Measurements from ENCODE around the gene TMEM161A. TPM values are rescaled to one million over a fixed set of nuclear protein-coding genes. Genes with fewer than 3 reads are reported as not detected.

TMEM161A gene
- total RNA-seq, 2 donors from 2014 or later, result 56.1 to 66.6 TPM

DNA sequence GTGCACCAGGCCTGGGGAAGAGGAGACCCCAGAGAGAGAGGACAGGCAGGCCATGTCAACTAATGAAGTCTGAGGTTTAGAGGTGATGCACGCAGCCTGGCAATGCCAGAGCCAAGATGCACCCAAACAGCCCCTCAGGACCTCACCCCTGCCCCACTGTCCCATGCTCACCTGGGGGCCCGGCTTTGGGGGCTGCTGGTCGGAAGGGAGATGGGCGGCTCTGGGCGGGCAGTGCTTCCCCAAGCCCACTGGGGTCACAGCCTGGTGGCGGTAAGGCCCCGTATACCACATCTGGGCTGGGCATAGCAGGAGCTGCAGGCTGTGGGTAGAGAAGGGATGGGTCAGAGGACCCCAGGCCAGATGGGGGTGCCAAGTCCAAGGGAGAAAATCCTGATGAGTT lies 8.6 kb upstream of the TMEM161A start:
- no peak overlapping the region for H3K27ac Mint-ChIP-seq
- H3K9me3 Mint-ChIP-seq, result no peaks in the 10 kb centered on the region
- WGBS, 2 experiments (ENCODE audit: insufficient coverage in 1 of 2, insufficient read length in 1 of 2), result 91% methylated on average over 7 of the region's 7 CpGs; no CpG with 5 or more reads in 1 of the 2 experiments
- no peaks in the 10 kb centered on the region for H3K4me1 Mint-ChIP-seq
- H3K27me3 ChIP-seq (ENCODE audit: control insufficient read depth, insufficient read depth, low read length, poor library complexity, severe bottlenecking), result no peaks in the 10 kb centered on the region
- H3K9me3 ChIP-seq (ENCODE audit: control insufficient read depth, low read length), result no peaks in the 10 kb centered on the region
- H3K27me3 Mint-ChIP-seq (ENCODE audit: insufficient read depth), result peaks cover 11% of the 10 kb centered on the region
- no peak overlapping the region for H3K4me3 Mint-ChIP-seq
- H3K4me1 ChIP-seq (ENCODE audit: control insufficient read depth, insufficient read depth, low read length), result no peaks in the 10 kb centered on the region
- peaks cover 4% of the 10 kb centered on the region for H3K36me3 Mint-ChIP-seq (ENCODE audit: low read depth)
- H3K9ac ChIP-seq (ENCODE audit: extremely low read depth, low read length, poor library complexity, severe bottlenecking), result no peak overlapping the region
- H3K4me3 ChIP-seq (ENCODE audit: low read length), result no peak overlapping the region
- no peak overlapping the region for H3K27ac ChIP-seq (ENCODE audit: low read depth, low read length)
- DNase-seq, result peak; percentile 33
- TF ChIP-seq, protein P1, sequence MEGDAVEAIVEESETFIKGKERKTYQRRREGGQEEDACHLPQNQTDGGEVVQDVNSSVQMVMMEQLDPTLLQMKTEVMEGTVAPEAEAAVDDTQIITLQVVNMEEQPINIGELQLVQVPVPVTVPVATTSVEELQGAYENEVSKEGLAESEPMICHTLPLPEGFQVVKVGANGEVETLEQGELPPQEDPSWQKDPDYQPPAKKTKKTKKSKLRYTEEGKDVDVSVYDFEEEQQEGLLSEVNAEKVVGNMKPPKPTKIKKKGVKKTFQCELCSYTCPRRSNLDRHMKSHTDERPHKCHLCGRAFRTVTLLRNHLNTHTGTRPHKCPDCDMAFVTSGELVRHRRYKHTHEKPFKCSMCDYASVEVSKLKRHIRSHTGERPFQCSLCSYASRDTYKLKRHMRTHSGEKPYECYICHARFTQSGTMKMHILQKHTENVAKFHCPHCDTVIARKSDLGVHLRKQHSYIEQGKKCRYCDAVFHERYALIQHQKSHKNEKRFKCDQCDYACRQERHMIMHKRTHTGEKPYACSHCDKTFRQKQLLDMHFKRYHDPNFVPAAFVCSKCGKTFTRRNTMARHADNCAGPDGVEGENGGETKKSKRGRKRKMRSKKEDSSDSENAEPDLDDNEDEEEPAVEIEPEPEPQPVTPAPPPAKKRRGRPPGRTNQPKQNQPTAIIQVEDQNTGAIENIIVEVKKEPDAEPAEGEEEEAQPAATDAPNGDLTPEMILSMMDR (conservative IDR thresholded peaks at IDR 0.05), result no peak
- no peaks in the 10 kb centered on the region for H3K36me3 ChIP-seq (ENCODE audit: control insufficient read depth, insufficient read depth, low read length)

DNA sequence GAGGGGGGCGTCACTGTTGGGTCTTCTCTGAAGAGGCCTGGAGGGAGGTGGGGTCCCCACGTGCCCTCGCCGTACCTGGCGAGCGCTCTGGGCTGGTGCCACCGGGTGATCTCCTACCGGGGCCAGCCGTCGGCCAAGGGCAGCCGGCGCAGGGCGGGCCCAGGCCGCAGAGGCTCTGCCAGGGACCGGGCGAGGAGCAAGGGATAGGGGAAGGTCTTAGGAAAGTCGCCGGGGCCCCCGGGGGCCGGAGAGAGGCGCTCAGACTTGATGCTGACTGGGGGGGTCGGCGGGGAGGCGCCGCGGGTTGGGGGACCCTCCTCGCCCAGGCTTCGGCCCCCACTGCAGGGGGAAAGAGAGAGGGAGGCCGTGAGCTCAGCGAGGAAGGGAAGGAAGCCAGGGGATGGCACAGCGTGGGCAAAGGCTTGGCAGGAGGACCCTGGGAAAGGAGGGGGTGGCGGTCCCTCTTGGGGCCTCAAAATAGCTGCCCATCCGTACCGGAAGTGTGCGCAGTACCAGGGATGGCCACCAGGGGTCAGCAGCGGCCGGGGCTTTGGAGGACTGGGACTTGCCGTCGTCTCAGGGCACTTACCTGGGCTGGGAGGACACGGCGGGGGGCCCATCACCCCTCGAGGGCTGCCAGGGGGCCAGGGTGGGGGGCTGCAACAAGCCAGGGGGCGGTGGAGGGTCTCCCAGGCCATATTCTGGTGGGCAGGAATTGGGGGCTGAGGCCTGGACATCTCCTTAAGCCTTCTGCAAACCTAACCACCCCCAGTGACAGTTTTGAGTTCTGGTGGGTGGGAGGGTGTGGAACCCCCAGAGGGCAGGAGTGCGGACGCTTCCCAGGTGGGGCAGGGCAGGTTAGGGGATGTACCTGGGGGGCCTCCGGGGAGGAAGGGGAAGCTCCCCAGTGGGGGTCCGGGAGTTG lies 7.7 kb upstream of the TMEM161A start:
- TF ChIP-seq, protein P1 (conservative IDR thresholded peaks at IDR 0.05), result peak; percentile 93
- 53 to 60% methylated on average over 18 to 45 of the region's 47 CpGs for WGBS, 2 experiments (ENCODE audit: insufficient coverage in 1 of 2, insufficient read length in 1 of 2)
- Mint-ChIP-seq H3K4me3 (no peak overlapping the region), H3K27me3 (ENCODE audit: insufficient read depth) (peaks cover 13% of the 10 kb centered on the region), H3K27ac (no peak overlapping the region), H3K9me3 (no peaks in the 10 kb centered on the region), H3K4me1 (no peaks in the 10 kb centered on the region), H3K36me3 (ENCODE audit: low read depth) (peaks cover 4% of the 10 kb centered on the region)
- Histone ChIP-seq H3K9ac (ENCODE audit: extremely low read depth, low read length, poor library complexity, severe bottlenecking) (no peak overlapping the region), H3K4me1 (ENCODE audit: control insufficient read depth, insufficient read depth, low read length) (no peaks in the 10 kb centered on the region), H3K9me3 (ENCODE audit: control insufficient read depth, low read length) (no peaks in the 10 kb centered on the region), H3K36me3 (ENCODE audit: control insufficient read depth, insufficient read depth, low read length) (no peaks in the 10 kb centered on the region), H3K27ac (ENCODE audit: low read depth, low read length) (no peak overlapping the region), H3K27me3 (ENCODE audit: control insufficient read depth, insufficient read depth, low read length, poor library complexity, severe bottlenecking) (peaks cover 1% of the 10 kb centered on the region), H3K4me3 (ENCODE audit: low read length) (no peak overlapping the region)
- peak; percentile 97 for DNase-seq

DNA sequence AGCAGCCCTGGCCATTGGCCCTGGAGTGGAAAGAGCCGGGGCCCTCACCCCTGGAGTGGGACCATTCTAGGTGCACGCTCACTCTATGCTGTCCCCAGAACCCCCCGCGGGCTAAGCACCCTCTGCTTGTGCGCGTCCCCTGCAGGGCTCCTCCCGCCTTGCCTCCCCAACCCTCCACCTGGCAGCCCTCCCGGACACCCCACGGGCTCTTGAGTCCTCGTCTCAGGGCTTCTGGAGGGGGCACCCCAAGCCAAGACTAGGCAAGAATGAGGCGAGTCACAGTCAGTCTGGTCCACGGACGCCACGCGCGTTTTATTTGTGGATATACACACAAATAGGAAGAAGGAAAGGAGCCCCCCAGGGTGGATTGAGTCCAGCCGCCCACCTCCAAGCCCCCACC lies 7.0 kb upstream of the TMEM161A start:
- H3K36me3 Mint-ChIP-seq (ENCODE audit: low read depth), result peaks cover 4% of the 10 kb centered on the region
- peaks cover 18% of the 10 kb centered on the region for H3K27me3 Mint-ChIP-seq (ENCODE audit: insufficient read depth)
- H3K27me3 ChIP-seq (ENCODE audit: control insufficient read depth, insufficient read depth, low read length, poor library complexity, severe bottlenecking), result peaks cover 4% of the 10 kb centered on the region
- no peaks in the 10 kb centered on the region for H3K4me1 ChIP-seq (ENCODE audit: control insufficient read depth, insufficient read depth, low read length)
- H3K4me3 Mint-ChIP-seq, result no peak overlapping the region
- 93 to 94% methylated on average over 7 to 17 of the region's 17 CpGs for WGBS, 2 experiments (ENCODE audit: insufficient coverage in 1 of 2, insufficient read length in 1 of 2)
- H3K4me3 ChIP-seq (ENCODE audit: low read length), result no peak overlapping the region
- no peaks in the 10 kb centered on the region for H3K9me3 Mint-ChIP-seq
- H3K9ac ChIP-seq (ENCODE audit: extremely low read depth, low read length, poor library complexity, severe bottlenecking), result no peak overlapping the region
- H3K9me3 ChIP-seq (ENCODE audit: control insufficient read depth, low read length), result no peaks in the 10 kb centered on the region
- no peaks in the 10 kb centered on the region for H3K4me1 Mint-ChIP-seq
- TF ChIP-seq, protein P1 (conservative IDR thresholded peaks at IDR 0.05), result no peak
- DNase-seq, result peak; percentile 37
- H3K36me3 ChIP-seq (ENCODE audit: control insufficient read depth, insufficient read depth, low read length), result no peaks in the 10 kb centered on the region
- no peak overlapping the region for H3K27ac ChIP-seq (ENCODE audit: low read depth, low read length)
- no peak overlapping the region for H3K27ac Mint-ChIP-seq
